Spleen (tissue), 3 donors: Measurements from ENCODE around the gene OR6N1.

Source experiments
- POLR2A ChIP-seq, 3 donors: fragments of 450-650 bp; IDR thresholded peaks; one replicate each; pipeline ENCODE4 v1.5.1; 2017; ENCODE audit warnings: antibody characterized with exemption in 3 of 3, mild to moderate bottlenecking in 1 of 3
- POLR2AphosphoS5 ChIP-seq, 3 donors: sonication (generic); formaldehyde crosslinking; IDR thresholded peaks; one replicate each; pipeline ENCODE4 v1.5.1; 2017; ENCODE audit warnings: antibody characterized with exemption in 3 of 3

DNA sequence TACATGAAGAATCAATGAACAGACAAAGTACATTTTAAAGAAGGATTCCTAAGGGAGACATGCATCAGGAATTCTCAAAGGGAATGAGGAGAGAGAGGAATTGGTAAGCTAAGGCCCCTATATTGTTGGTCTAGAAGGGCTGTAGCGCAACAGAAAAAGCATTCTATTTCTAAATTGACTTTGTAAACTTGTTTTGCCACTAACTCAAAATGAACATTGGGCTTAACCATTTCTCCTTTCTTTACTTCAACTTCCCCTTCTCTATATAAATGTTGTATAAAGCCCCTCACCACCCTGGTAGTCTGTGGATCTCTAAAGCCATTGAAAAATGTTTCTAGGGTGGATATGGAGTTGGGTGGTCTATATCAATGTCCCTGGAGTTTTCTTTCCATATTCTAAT lies 29.4 kb upstream of the OR6N1 start:
- TF ChIP-seq POLR2A (IDR thresholded peaks at IDR 0.05) = no peak
- no peak for TF ChIP-seq POLR2AphosphoS5 (IDR thresholded peaks at IDR 0.05)
